Stimulated activated CD4-positive, alpha-beta T cell treated with anti-CD3 and anti-CD28 coated beads, TNF-alpha, amount 100 ng/mL, for 24 hours (primary cell): ENCODE results near the gene TUFT1.
"Not testable (repeated sequence)": the region's sequence is repeated elsewhere in the genome, so short reads cannot be mapped to it uniquely, and the experiment has no call there.

Experiments used
- DNase-seq, 3 experiments: peaks; one replicate each; pipeline ENCODE4 v3.0.0-alpha.2; 2020; ENCODE audit warnings: low read depth in 3 of 3

TUFT1 gene

GRCh38 chr1:151512326-151512725 lies 27.8 kb upstream of the TUFT1 start:
- no peak for DNase-seq

DNA sequence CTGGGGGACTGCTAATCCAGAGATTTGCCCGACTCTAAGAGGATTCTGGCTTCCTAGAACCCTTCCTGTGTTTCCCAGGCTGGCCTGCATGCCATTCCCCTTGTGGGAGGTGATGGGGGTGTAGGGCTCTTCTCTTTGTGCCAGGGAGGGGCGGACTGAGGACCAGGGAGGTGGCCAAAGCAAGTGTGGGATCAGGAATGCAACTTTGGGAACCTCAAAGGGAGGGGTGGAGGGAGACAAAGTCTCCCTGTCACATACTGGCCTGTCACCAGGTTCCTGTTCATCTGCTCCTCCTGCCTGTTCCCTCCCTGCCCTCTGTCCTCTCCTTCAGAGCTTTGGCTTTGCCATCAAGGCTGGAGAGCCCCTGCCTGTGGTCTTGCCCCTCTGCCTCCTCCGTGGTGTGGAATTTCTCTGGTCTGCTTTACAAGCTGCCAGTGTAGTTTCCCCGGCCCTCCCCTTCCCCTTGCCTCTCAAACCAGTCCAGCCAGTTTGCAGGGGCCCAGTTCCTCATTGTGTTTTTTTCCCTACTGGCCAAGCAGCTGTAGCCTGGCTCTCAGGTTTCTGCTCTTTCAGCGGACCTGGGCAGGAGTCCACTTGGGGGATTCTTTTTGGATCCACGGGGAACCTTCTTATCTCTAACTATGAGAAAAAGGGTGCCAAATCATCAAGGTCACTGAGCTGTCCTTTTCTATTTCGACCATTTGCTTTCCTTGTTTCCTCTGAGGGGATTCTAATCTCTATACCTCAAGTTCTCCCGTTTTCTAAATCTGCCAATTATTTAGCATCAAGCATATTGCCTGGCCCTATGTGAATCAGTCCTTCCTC lies 27.1 kb upstream of the TUFT1 start:
- DNase-seq = no peak

DNA sequence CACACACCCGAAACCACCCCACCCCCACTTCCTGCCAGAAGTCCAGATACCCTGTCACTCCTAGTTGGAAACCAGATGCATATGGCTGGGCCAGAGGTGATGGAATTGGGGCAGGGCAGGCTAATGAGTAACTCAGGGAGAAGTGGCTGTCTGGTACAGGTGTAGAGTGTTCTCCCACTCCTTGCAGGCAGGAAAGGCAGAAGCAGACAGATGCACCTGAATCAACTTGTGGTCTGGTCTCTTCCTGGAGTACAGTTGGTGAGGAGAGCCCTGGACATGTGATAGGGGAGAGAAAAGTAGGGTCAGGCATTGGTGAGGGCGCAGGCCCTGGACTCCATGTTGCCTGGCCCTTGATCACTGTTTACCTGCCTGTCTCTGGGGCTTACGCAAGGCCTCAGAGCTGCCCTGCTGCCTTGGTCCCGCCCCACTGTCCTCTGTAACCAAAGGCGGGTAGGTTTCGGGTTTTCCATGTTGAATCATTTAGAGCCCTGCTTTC lies 26.4 kb upstream of the TUFT1 start:
- DNase-seq = peak in 1 of 3 experiments; percentile 31

DNA sequence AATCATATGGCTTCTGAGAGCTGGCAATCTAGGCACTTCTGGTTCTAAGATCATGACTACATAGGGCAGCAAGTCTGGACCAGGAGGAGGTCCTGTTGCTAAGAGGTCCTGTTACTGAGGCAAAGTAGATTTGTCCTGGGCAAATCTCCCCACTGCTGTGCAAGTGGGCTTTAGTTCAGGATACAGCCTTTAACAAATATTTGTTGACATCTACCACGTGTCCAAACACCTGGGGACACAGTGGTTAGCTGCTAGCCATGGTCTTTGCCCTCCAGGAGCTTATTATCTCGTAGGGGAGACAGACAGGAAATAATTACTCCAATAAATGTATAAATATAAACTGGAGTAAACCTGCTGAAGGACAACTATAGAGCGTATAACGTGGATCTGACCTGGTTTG lies 25.7 kb upstream of the TUFT1 start:
- DNase-seq = no peak

DNA sequence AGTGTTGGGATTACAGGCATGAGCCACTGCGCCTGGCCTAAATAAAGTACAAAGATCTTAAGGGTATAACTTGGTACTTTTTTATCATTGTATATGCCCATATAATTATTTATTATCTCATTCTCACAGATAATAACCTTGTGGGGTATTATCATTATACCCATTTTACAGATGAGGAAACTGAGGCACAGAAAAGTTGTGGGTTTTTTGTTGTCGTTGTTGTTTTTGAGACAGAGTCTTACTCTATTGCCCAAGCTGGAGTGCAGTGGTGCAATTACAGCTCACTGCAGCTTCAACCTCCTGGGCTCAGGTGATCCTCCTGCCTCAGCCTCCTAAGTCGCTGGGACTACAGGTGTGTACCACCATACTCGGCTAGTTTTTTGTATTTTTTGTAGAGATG lies 24.8 kb upstream of the TUFT1 start:
- no peak for DNase-seq

DNA sequence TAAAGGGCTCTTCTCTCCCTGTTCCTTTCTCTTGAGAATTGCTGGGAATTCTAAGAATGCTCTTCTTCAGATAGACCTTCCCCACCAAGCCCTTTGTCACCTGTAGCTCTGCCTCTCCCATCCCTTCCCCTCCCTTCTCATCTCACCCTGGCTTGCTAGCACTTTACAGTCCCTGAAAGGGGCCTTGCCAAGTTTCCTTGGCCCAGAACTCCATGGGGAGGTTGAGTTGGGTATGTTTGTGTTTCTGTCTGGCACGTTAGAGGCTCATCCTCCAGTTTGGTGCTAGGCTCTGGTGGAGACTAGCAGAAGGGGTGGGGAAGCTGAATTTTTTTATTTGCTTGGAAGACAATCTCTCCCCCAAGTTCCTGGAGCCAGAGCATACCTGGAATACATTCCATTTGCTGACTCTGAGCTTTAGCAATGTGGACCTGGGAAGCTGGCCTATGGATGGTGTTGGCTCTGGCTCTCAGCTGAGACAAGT lies 24.0 kb upstream of the TUFT1 start:
- no peak for DNase-seq

DNA sequence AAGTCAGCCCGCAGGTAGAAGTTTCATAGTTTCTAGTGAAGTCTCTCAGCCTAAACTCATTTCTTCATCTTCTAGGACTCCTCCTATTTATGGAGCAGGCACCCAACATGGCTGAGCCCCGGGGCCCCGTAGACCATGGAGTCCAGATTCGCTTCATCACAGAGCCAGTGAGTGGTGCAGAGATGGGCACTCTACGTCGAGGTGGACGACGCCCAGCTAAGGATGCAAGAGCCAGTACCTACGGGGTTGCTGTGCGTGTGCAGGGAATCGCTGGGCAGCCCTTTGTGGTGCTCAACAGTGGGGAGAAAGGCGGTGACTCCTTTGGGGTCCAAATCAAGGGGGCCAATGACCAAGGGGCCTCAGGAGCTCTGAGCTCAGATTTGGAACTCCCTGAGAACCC lies 21.7 kb upstream of the TUFT1 start:
- no peak for DNase-seq

DNA sequence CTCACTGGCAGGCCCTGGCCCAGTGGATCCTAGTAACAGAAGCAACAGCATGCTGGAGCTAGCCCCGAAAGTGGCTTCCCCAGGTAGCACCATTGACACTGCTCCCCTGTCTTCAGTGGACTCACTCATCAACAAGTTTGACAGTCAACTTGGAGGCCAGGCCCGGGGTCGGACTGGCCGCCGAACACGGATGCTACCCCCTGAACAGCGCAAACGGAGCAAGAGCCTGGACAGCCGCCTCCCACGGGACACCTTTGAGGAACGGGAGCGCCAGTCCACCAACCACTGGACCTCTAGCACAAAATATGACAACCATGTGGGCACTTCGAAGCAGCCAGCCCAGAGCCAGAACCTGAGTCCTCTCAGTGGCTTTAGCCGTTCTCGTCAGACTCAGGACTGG lies 21.2 kb upstream of the TUFT1 start:
- no peak for DNase-seq

- DNase-seq = no peak
Measured at GRCh38 chr1:151519667-151520066, 20.4 kb upstream of the TUFT1 start.

- DNase-seq = no peak
Measured at GRCh38 chr1:151520359-151520758, 19.8 kb upstream of the TUFT1 start.

- not testable (repeated sequence) for DNase-seq
Measured at GRCh38 chr1:151522427-151522826, 17.7 kb upstream of the TUFT1 start.

- DNase-seq = no peak
Measured at GRCh38 chr1:151523326-151523725, 16.8 kb upstream of the TUFT1 start.

DNA sequence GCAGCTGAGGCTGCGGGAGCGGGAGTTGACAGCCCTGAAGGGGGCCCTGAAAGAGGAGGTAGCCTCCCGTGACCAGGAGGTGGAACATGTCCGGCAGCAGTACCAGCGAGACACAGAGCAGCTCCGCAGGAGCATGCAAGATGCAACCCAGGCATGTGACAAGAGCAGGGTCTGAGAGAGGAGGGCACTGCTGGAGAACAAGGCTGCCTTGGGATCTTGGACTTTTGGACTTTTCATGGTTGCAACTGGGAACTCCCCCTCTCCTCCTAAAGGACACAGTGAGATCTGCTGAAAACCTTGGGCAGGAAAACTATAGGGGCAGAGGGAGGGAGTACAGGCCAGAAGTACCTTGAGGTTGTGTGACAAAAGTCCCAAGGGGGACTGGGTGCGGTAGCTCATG lies 15.4 kb upstream of the TUFT1 start:
- DNase-seq = no peak

- DNase-seq = no peak
Measured at GRCh38 chr1:151526735-151527525, 13.2 kb upstream of the TUFT1 start.

- no peak for DNase-seq
Measured at GRCh38 chr1:151529211-151529702, 10.9 kb upstream of the TUFT1 start.

GRCh38 chr1:151529781-151530180 lies 10.3 kb upstream of the TUFT1 start:
- no peak for DNase-seq

- no peak for DNase-seq
Measured at GRCh38 chr1:151530461-151530860, 9.6 kb upstream of the TUFT1 start.

DNA sequence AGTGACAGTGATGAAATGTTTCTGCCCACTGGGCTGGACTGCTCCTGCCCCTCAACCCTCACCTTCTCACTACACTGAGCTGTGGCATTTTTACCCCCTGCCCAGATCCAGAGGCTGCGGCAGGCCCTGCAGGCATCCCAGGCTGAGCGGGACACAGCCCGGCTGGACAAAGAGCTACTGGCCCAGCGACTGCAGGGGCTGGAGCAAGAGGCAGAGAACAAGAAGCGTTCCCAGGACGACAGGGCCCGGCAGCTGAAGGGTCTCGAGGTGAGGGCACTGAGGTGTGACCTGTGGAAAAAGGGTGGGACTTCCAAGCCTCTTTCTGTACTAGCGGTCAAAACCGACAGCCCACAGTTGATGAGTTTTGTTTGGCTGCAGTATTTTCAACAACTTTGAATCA lies 6.2 kb upstream of the TUFT1 start:
- no peak for DNase-seq

- DNase-seq = peak; percentile 43 to 79 (median 65)
Measured at GRCh38 chr1:151534662-151535278, 5.3 kb upstream of the TUFT1 start.

DNA sequence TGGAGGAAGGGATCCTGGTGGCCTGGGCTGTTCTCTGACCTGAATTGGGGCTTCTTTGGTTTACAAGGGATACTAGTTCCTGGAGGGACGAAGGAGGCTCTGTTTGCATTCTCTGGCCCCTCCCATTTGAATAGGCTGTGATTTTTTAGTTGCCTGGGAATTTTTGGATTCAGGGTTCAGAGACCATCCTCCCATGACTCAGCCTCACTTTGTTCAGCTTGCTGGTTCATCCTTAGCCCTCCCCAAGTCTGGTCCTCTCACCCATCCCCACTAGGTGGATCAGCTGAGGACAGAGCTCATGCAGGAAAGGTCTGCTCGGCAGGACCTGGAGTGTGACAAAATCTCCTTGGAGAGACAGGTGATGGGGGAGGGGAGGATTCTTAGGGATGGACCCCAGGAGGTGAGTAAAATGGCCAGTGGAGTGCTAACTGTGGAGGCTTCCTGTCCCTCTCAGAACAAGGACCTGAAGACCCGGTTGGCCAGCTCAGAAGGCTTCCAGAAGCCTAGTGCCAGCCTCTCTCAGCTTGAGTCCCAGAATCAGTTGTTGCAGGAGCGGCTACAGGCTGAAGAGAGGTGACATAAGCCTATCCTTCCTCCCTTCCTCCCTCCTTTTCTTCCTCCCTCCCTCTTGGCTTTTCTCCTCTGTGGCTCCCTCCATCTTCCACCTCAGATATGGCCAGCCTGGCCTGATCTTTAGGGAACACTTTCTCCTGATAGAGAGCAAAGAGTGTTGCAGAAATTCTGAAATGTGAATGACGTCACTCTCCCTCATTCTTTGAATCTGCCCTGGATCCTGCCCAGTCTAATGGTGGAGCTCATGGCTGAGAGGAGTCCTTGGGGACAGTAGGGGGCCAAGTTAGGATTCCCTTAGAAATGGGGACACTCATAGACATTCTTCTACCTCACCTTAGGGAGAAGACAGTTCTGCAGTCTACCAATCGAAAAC lies 4.5 kb upstream of the TUFT1 start:
- no peak for DNase-seq

DNA sequence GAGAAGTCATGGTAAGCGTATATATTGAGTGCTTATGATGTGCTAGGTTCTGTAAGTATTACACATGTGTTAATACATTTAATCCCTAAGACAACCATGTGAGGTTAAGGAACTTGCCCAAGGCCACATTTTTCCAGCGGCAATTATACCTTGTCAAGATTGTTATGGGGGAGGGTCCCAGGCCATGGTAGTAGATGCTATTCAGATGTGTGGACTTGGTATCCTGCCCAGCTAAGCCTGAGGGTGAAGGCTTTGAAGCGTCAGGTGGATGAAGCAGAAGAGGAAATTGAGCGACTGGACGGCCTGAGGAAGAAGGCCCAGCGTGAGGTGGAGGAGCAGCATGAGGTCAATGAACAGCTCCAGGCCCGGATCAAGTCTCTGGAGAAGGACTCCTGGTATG lies 3.6 kb upstream of the TUFT1 start:
- no peak for DNase-seq
